Smooth muscle cell (in vitro differentiated cells): ENCODE data around the gene MRPL21. TPM values are rescaled to one million over a fixed set of nuclear protein-coding genes. Genes with fewer than 3 reads are reported as not detected.
A peak's percentile ranks its signal among the peaks of the same experiment; 100 is the strongest.

Source experiments
- DNase-seq: peaks from one replicate; lab custom pipeline; 2025; ENCODE audit not compliant: unreplicated experiment; lab: John Stamatoyannopoulos, UW
- H2AFZ ChIP-seq: fragments of 200-600 bp; sonication (generic); 2 replicates; pipeline ENCODE4 v1.6.0; 2016; ENCODE audit warnings: antibody characterized with exemption, low read depth, mild to moderate bottlenecking
- H3F3A ChIP-seq: fragments of 200-600 bp; sonication (generic); 2 replicates; pipeline ENCODE4 v1.6.0; 2017; ENCODE audit warnings: antibody characterized with exemption, low read depth
- H3K27ac ChIP-seq: fragments of 200-600 bp; sonication (generic); 2 replicates; pipeline ENCODE4 v1.5.1; 2016; ENCODE audit warnings: low read depth, mild to moderate bottlenecking
- H3K27me3 ChIP-seq: fragments of 200-600 bp; sonication (generic); 2 replicates; pipeline ENCODE4 v1.6.1; 2016; ENCODE audit warnings: low read depth, mild to moderate bottlenecking
- H3K36me3 ChIP-seq: fragments of 200-600 bp; sonication (generic); 2 replicates; pipeline ENCODE4 v1.5.1; 2016; ENCODE audit warnings: low read depth
- H3K4me1 ChIP-seq: fragments of 200-600 bp; sonication (generic); 2 replicates; pipeline ENCODE4 v1.5.1; 2016; ENCODE audit warnings: low read depth
- H3K4me2 ChIP-seq: fragments of 200-600 bp; sonication (generic); 2 replicates; pipeline ENCODE4 v1.6.0; 2016; ENCODE audit warnings: mild to moderate bottlenecking
- H3K4me3 ChIP-seq: fragments of 200-600 bp; sonication (generic); 2 replicates; pipeline ENCODE4 v1.5.1; 2016; ENCODE audit warnings: mild to moderate bottlenecking
- H3K79me2 ChIP-seq: fragments of 200-600 bp; sonication (generic); 2 replicates; pipeline ENCODE4 v1.6.0; 2016; ENCODE audit warnings: low read depth, mild to moderate bottlenecking
- H3K9ac ChIP-seq: fragments of 200-600 bp; sonication (generic); 2 replicates; pipeline ENCODE4 v1.6.0; 2016; ENCODE audit warnings: low read depth
- H3K9me3 ChIP-seq: fragments of 200-600 bp; sonication (generic); replicated peaks from 2 replicates; pipeline ENCODE4 v1.5.1; 2016; ENCODE audit warnings: low read depth
- H4K20me1 ChIP-seq: fragments of 200-600 bp; sonication (generic); 2 replicates; pipeline ENCODE4 v1.6.0; 2016; ENCODE audit warnings: low read depth
- CTCF ChIP-seq: fragments of 200-600 bp; sonication (generic); IDR thresholded peaks from 2 replicates; pipeline ENCODE4 v1.5.1; 2017; ENCODE audit warnings: borderline replicate concordance, mild to moderate bottlenecking, antibody characterized with exemption; ENCODE audit not compliant: insufficient read depth, poor library complexity, severe bottlenecking
- WGBS: methylation state at CpG from one replicate; pipeline ENCODE4 v1.1.7; 2016; ENCODE audit warnings: low lambda C conversion rate; 5-methylcytosine and 5-hydroxymethylcytosine counted together
- polyA plus RNA-seq: library from polyadenylated mRNA; unstranded; fragments of >200 nt; fragmentation: Nextera tagmentation; extraction: Ambion mirVana; gene quantifications from 2 replicates; pipeline ENCODE4 v1.2.1, GENCODE V29; 2016
- total RNA-seq: library from RNA; depleted of rRNA; stranded (reverse); fragments of >200 nt; gene quantifications from 2 replicates; pipeline ENCODE4 v1.2.3, GENCODE V29; 2014

Gene MRPL21
- total and polyA plus RNA-seq, 2 experiments from 2014 or later, result 41.2 to 110 TPM

DNA sequence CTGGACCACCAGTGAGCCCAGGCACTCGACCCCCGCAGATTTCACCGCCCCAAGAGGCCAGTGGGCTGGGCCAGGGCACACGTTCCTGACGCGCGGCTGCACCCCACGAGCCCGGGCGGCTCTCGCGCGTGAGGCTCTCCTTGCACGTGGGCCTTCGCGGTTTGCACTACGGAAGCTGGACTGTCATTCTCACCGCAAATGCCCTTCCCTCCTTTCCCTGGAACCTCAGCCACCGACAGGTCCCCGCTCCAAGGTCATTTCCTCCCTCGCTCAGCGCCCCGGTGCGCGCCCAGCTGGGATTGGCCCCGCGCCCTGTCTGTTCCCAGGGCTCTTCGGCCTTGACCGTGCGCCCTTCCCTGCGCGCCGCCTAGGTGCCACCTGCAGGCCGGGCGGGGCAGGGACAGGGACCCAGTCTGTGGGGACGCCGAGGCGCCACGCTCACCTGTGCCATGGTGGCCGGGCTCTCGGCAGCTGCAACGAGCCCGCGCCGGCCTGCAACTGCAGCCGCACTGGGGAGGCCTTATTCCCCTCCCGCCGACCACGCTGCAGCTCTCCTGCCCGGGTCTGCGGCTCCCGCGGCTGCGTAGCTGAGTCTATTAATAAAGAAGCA, 59.8 kb downstream of the MRPL21 start:
- Histone ChIP-seq H3K9ac (no peak overlapping the region), H3K4me2 (peak overlapping the region; percentile 84), H2AFZ (no peak overlapping the region), H3K4me1 (peaks cover 17% of the 10 kb centered on the region), H3K79me2 (no peaks in the 10 kb centered on the region), H3K27me3 (peaks cover 66% of the 10 kb centered on the region), H3F3A (no peaks in the 10 kb centered on the region), H4K20me1 (no peaks in the 10 kb centered on the region), H3K27ac (no peak overlapping the region), H3K4me3 (peak overlapping the region; percentile 43), H3K36me3 (no peaks in the 10 kb centered on the region), H3K9me3 (no peaks in the 10 kb centered on the region)
- TF ChIP-seq CTCF, result peak; percentile 28
- WGBS, result 2% methylated on average over 54 of the region's 54 CpGs
- no peak for DNase-seq

GRCh38 chr11:68843052-68843561, 60.5 kb downstream of the MRPL21 start:
- Histone ChIP-seq H2AFZ (no peak overlapping the region), H3K9ac (no peak overlapping the region), H3K36me3 (no peaks in the 10 kb centered on the region)

GRCh38 chr11:68842427-68843051, 61.1 kb downstream of the MRPL21 start:
- H4K20me1 ChIP-seq, result no peaks in the 10 kb centered on the region
- WGBS, result 55% methylated on average over 20 of the region's 25 CpGs
- peak overlapping the region; percentile 43 for H3K4me3 ChIP-seq
- H3K9me3 ChIP-seq, result no peaks in the 10 kb centered on the region
- H3K9ac ChIP-seq, result no peak overlapping the region
- H3K36me3 ChIP-seq, result no peaks in the 10 kb centered on the region
- H3K79me2 ChIP-seq, result no peaks in the 10 kb centered on the region
- DNase-seq, result no peak
- no peak overlapping the region for H3K27ac ChIP-seq
- no peak overlapping the region for H2AFZ ChIP-seq
- peaks cover 57% of the 10 kb centered on the region for H3K27me3 ChIP-seq
- peaks cover 5% of the 10 kb centered on the region for H3F3A ChIP-seq
- H3K4me1 ChIP-seq, result peaks cover 17% of the 10 kb centered on the region
- peak overlapping the region; percentile 84 for H3K4me2 ChIP-seq
- no peak for TF ChIP-seq CTCF

More at GRCh38 chr11:68843052-68843561, 60.5 kb downstream of the MRPL21 start:
- Histone ChIP-seq H3K27ac (no peak overlapping the region), H3F3A (peaks cover 2% of the 10 kb centered on the region), H3K27me3 (peaks cover 62% of the 10 kb centered on the region), H3K4me3 (peak overlapping the region; percentile 43), H3K79me2 (no peaks in the 10 kb centered on the region), H3K4me1 (peaks cover 17% of the 10 kb centered on the region), H4K20me1 (no peaks in the 10 kb centered on the region), H3K9me3 (no peaks in the 10 kb centered on the region), H3K4me2 (peak overlapping the region; percentile 84)
- 12% methylated on average over 23 of the region's 23 CpGs for WGBS
- DNase-seq, result no peak
- no peak for TF ChIP-seq CTCF
